Measurements from ENCODE around the gene POLE2. TPM values are rescaled to one million over a fixed set of nuclear protein-coding genes. Genes with fewer than 3 reads are reported as not detected.

The POLE2 gene
- total and polyA plus RNA-seq, 2 of the 13 experiments (the other 11 are each of a cell fraction or from before 2014, with no cell fraction given): 16.6 to 37.0 TPM

GRCh38 chr14:49692811-49693734 is 5.1 kb upstream of the POLE2 start, which contains the start of gene KLHDC1 (continued):
- no peak for TF ChIP-seq DBP (CRISPR knock-in tag; IDR thresholded peaks at IDR 0.05; ENCODE audit: not compliant biosample characterization)
- TF ChIP-seq ZNF430 (CRISPR knock-in tag; IDR thresholded peaks at IDR 0.05): peak; percentile 39; the same call in 1 of the 2 replicates
- no peak for TF ChIP-seq ZNF12 (CRISPR knock-in tag; IDR thresholded peaks at IDR 0.05)
- TF ChIP-seq NRL (CRISPR knock-in tag; IDR thresholded peaks at IDR 0.05; ENCODE audit: borderline replicate concordance): peak; percentile 90
- TF ChIP-seq E2F1 (CRISPR knock-in tag; IDR thresholded peaks at IDR 0.05): no peak
- no peak for TF ChIP-seq ZNF7 (CRISPR knock-in tag; IDR thresholded peaks at IDR 0.05)
- TF ChIP-seq ZNF546 (CRISPR knock-in tag; conservative IDR thresholded peaks at IDR 0.05): no peak
- TF ChIP-seq ZFAT (CRISPR knock-in tag; conservative IDR thresholded peaks at IDR 0.05): no peak
- TF ChIP-seq ZNF296 (CRISPR knock-in tag; conservative IDR thresholded peaks at IDR 0.05): no peak
- no peak for TF ChIP-seq ZBTB37 (CRISPR knock-in tag; IDR thresholded peaks at IDR 0.05)
- TF ChIP-seq KLF12 (CRISPR knock-in tag; IDR thresholded peaks at IDR 0.05; ENCODE audit: borderline replicate concordance): no peak
- no peak; the same call in 1 of the 2 replicates for TF ChIP-seq SMAD3 (CRISPR knock-in tag; IDR thresholded peaks at IDR 0.05)
- peak; percentile 62; the same call in 1 of the 2 replicates for TF ChIP-seq DMAP1 (CRISPR knock-in tag; IDR thresholded peaks at IDR 0.05)
- TF ChIP-seq THAP8 (CRISPR knock-in tag; IDR thresholded peaks at IDR 0.05; ENCODE audit: borderline replicate concordance): no peak
- TF ChIP-seq ZNF782 (CRISPR knock-in tag; IDR thresholded peaks at IDR 0.05; ENCODE audit: borderline replicate concordance): no peak
- TF ChIP-seq RFX3 (CRISPR knock-in tag; IDR thresholded peaks at IDR 0.05): no peak
- no peak for TF ChIP-seq NKX3-1 (CRISPR knock-in tag; IDR thresholded peaks at IDR 0.05)
- TF ChIP-seq ZNF558 (CRISPR knock-in tag; IDR thresholded peaks at IDR 0.05; ENCODE audit: borderline replicate concordance): no peak; the same call in 1 of the 2 replicates
- no peak for TF ChIP-seq CHD4 (IDR thresholded peaks at IDR 0.05; ENCODE audit: borderline replicate concordance, low read length)
- no peak for TF ChIP-seq KAT8 (CRISPR knock-in tag; IDR thresholded peaks at IDR 0.05)
- no peak for TF ChIP-seq ZNF549 (CRISPR knock-in tag; IDR thresholded peaks at IDR 0.05)
- no peak for TF ChIP-seq HNRNPUL1 (IDR thresholded peaks at IDR 0.05; ENCODE audit: low read depth, low read length)
- 0 out of 2 replicates have a peak, but pooled peaks have one; percentile 79 for TF ChIP-seq ZNF468 (CRISPR knock-in tag; IDR thresholded peaks at IDR 0.05)
- no peak for TF ChIP-seq ZSCAN9 (CRISPR knock-in tag; IDR thresholded peaks at IDR 0.05; ENCODE audit: borderline replicate concordance)
- peak; percentile 60; the same call in 1 of the 2 replicates for TF ChIP-seq SMYD3 (CRISPR knock-in tag; IDR thresholded peaks at IDR 0.05)
- no peak for TF ChIP-seq TEAD2 (CRISPR knock-in tag; IDR thresholded peaks at IDR 0.05)
